C4-2B (cell line): ENCODE measurements around the gene ZBTB20.

Experiments used
- CTCF ChIP-seq: fragments of 450-650 bp; conservative IDR thresholded peaks from 2 replicates; pipeline ENCODE4 v1.5.1; 2017; ENCODE audit warnings: mild to moderate bottlenecking
- ZFX ChIP-seq: fragments of 450-650 bp; IDR thresholded peaks from 2 replicates; pipeline ENCODE4 v1.6.1; 2017

- no peak for TF ChIP-seq CTCF
- TF ChIP-seq ZFX = no peak
Measured at GRCh38 chr3:115186351-115187148, 39.5 kb upstream of the ZBTB20 start.
